Keratinocyte (primary cell): ENCODE data around the gene GPC1. TPM values are rescaled to one million over a fixed set of nuclear protein-coding genes. Genes with fewer than 3 reads are reported as not detected.

ENCODE experiments used
- DNase-seq: peaks from one replicate; pipeline ENCODE4 v3.0.0-alpha.2; 2011; ENCODE audit warnings: low read depth, missing footprints, low spot score
- FAIRE-seq: peaks from 2 replicates; lab custom pipeline; 2011; peaks lifted over from hg19 to GRCh38; lab: Jason Lieb, UNC
- H2AFZ ChIP-seq: 2 replicates; pipeline ENCODE4 v1.6.0; 2012; ENCODE audit warnings: low read length, control low read depth, inconsistent platforms; ENCODE audit not compliant: control insufficient read depth
- H3K27ac ChIP-seq: 2 replicates; pipeline ENCODE4 v1.5.1; 2011; ENCODE audit warnings: low read length; ENCODE audit not compliant: control insufficient read depth, insufficient read depth
- H3K27me3 ChIP-seq: 3 replicates; pipeline ENCODE4 v1.6.0; 2011; ENCODE audit warnings: low read length; ENCODE audit not compliant: control insufficient read depth, insufficient read depth; ENCODE audit errors: extremely low read depth
- H3K36me3 ChIP-seq, 2 experiments: 2 replicates in 1 of 2; 3 replicates in 1 of 2; pipeline ENCODE4 v1.5.1; 2011; ENCODE audit warnings: low read length in 2 of 2, mild to moderate bottlenecking in 1 of 2; ENCODE audit not compliant: control insufficient read depth in 2 of 2, insufficient read depth in 2 of 2; ENCODE audit errors: extremely low read depth in 1 of 2
- H3K4me1 ChIP-seq: 3 replicates; pipeline ENCODE4 v1.5.1; 2011; ENCODE audit warnings: low read length; ENCODE audit not compliant: control insufficient read depth, insufficient read depth; ENCODE audit errors: extremely low read depth
- H3K4me2 ChIP-seq: 3 replicates; pipeline ENCODE4 v1.6.0; 2011; ENCODE audit warnings: low read depth, low read length; ENCODE audit not compliant: control insufficient read depth, insufficient read depth; ENCODE audit errors: extremely low read depth
- H3K4me3 ChIP-seq, 3 experiments: fragments of 200-600 bp in 1 of 3; sonication (generic) in 1 of 3; 2 replicates in 2 of 3; 3 replicates in 1 of 3; pipeline ENCODE4 v1.5.1; 2011 to 2016; ENCODE audit warnings: low read length in 3 of 3, mild to moderate bottlenecking in 3 of 3, control low read depth in 2 of 3, inconsistent platforms in 1 of 3, low read depth in 1 of 3, mixed read lengths in 1 of 3, mixed run types in 1 of 3, moderate library complexity in 1 of 3; ENCODE audit not compliant: control insufficient read depth in 2 of 3, insufficient read depth in 2 of 3; ENCODE audit errors: extremely low read depth in 1 of 3
- H3K79me2 ChIP-seq: 2 replicates; pipeline ENCODE4 v1.6.0; 2012; ENCODE audit warnings: low read length; ENCODE audit not compliant: control insufficient read depth, insufficient read depth
- H3K9ac ChIP-seq: 3 replicates; pipeline ENCODE4 v1.6.0; 2011; ENCODE audit warnings: low read length; ENCODE audit not compliant: control insufficient read depth, insufficient read depth; ENCODE audit errors: extremely low read depth
- H3K9me1 ChIP-seq: 3 replicates; pipeline ENCODE4 v1.6.0; 2011; ENCODE audit warnings: low read length; ENCODE audit not compliant: control insufficient read depth, insufficient read depth; ENCODE audit errors: extremely low read depth
- H3K9me3 ChIP-seq: 2 replicates; pipeline ENCODE4 v1.5.1; 2012; ENCODE audit warnings: low read depth, low read length; ENCODE audit not compliant: control insufficient read depth
- H4K20me1 ChIP-seq: 3 replicates; pipeline ENCODE4 v1.6.0; 2011; ENCODE audit warnings: low read length; ENCODE audit not compliant: control insufficient read depth, insufficient read depth; ENCODE audit errors: extremely low read depth
- EZH2 ChIP-seq: IDR thresholded peaks from one replicate; pipeline ENCODE4 v1.6.1; 2012; ENCODE audit warnings: inconsistent platforms, mild to moderate bottlenecking, low read length, moderate library complexity
- dilution Hi-C: fragments of 300-500 bp; cut with MboI; formaldehyde crosslinking; loops from one replicate; pipeline ENCODE4 v1.7.0; 2020; ENCODE audit warnings: low sequenced_read_pairs; ENCODE audit not compliant: extremely low pct_ligation_motif_present
- polyA plus RNA-seq, 5 experiments: library from polyadenylated mRNA; depleted of rRNA in 3 of 5; stranded (reverse) in 3 of 5; stranded (forward) in 1 of 5; unstranded in 1 of 5; fragments of >200 nt; gene quantifications; 1 replicate in 1 of 5; 2 replicates in 3 of 5; 3 replicates in 1 of 5; pipeline versions ENCODE4 v1.2.1 to v1.2.3, GENCODE V29; 2011 to 2012; ENCODE audit warnings: missing spikeins in 2 of 5, low read depth in 1 of 5, low replicate concordance in 1 of 5
- TF ChIP-seq, protein P1 (sequence below), 3 experiments: IDR thresholded peaks in 1 of 3; conservative IDR thresholded peaks in 1 of 3; optimal IDR thresholded peaks in 1 of 3; 2 replicates in 2 of 3; 3 replicates in 1 of 3; pipeline versions ENCODE3 to v1.5.1; 2011; ENCODE audit warnings: low read length in 3 of 3, mild to moderate bottlenecking in 3 of 3, moderate library complexity in 2 of 3, control low read depth in 1 of 3, inconsistent platforms in 1 of 3; ENCODE audit not compliant: insufficient read depth in 2 of 3; ENCODE audit errors: extremely low read depth in 1 of 3

The GPC1 gene
- polyA plus RNA-seq, 1 donor (not counting 4 experiments of a cell fraction or from before 2014, with no cell fraction given): 46.6 TPM

GRCh38 chr2:240458044-240458899 is 22.8 kb downstream of the GPC1 start:
- Histone ChIP-seq H3K9me3 (no peaks in the 10 kb centered on the region), H3K4me1 (peaks cover 11% of the 10 kb centered on the region), H3K27me3 (peaks cover 5% of the 10 kb centered on the region), H3K27ac (no peak overlapping the region), H3K79me2 (peaks cover 22% of the 10 kb centered on the region), H4K20me1 (peaks cover 34% of the 10 kb centered on the region), H3K9me1 (no peaks in the 10 kb centered on the region), H3K4me2 (no peak overlapping the region), H2AFZ (no peak overlapping the region), H3K36me3 (peaks cover 8 to 17% of the 10 kb centered on the region in 2 experiments), H3K4me3 (no peak overlapping the region), H3K9ac (no peak overlapping the region)
- no peak for TF ChIP-seq EZH2
- TF ChIP-seq, protein P1, sequence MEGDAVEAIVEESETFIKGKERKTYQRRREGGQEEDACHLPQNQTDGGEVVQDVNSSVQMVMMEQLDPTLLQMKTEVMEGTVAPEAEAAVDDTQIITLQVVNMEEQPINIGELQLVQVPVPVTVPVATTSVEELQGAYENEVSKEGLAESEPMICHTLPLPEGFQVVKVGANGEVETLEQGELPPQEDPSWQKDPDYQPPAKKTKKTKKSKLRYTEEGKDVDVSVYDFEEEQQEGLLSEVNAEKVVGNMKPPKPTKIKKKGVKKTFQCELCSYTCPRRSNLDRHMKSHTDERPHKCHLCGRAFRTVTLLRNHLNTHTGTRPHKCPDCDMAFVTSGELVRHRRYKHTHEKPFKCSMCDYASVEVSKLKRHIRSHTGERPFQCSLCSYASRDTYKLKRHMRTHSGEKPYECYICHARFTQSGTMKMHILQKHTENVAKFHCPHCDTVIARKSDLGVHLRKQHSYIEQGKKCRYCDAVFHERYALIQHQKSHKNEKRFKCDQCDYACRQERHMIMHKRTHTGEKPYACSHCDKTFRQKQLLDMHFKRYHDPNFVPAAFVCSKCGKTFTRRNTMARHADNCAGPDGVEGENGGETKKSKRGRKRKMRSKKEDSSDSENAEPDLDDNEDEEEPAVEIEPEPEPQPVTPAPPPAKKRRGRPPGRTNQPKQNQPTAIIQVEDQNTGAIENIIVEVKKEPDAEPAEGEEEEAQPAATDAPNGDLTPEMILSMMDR (optimal IDR thresholded peaks at IDR 0.05 in 1 of 3, IDR thresholded peaks at IDR 0.05 in 1 of 3, conservative IDR thresholded peaks at IDR 0.05 in 1 of 3; ENCODE audit: extremely low read depth in 1 of 3, insufficient read depth in 2 of 3, low read length in 3 of 3): no peak
- FAIRE-seq (no peak), DNase-seq (no peak)
- dilution Hi-C loops: no loop called here

DNA sequence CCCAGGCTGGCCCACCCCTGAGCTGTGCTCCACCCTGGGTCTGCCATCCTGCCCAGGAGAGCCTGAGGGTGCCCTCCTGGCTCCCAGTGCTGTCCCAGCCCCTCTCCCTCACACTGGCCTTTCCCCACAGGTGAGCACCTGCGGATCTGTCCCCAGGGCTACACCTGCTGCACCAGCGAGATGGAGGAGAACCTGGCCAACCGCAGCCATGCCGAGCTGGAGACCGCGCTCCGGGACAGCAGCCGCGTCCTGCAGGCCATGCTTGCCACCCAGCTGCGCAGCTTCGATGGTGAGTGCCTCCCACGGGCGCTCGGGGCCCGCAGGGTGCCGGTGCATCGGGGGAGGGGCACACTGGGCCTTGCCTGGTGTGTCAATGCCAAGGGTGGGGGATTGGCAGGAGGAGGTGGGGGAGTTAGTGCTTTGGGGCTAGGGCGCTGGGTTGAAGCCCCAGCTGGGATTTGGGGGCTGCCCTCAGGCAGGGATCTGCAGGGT is 23.5 kb downstream of the GPC1 start:
- TF ChIP-seq EZH2: no peak
- TF ChIP-seq, protein P1 (optimal IDR thresholded peaks at IDR 0.05 in 1 of 3, IDR thresholded peaks at IDR 0.05 in 1 of 3, conservative IDR thresholded peaks at IDR 0.05 in 1 of 3; ENCODE audit: extremely low read depth in 1 of 3, insufficient read depth in 2 of 3, low read length in 3 of 3): no peak
- Histone ChIP-seq H3K27me3 (peaks cover 5% of the 10 kb centered on the region), H4K20me1 (peaks cover 34% of the 10 kb centered on the region), H3K9me3 (no peaks in the 10 kb centered on the region), H3K4me2 (no peak overlapping the region), H3K36me3 (peaks cover 14 to 23% of the 10 kb centered on the region in 2 experiments), H3K27ac (no peak overlapping the region), H3K9ac (no peak overlapping the region), H3K9me1 (peaks cover under 1% of the 10 kb centered on the region), H3K4me3 (no peak overlapping the region), H2AFZ (no peak overlapping the region), H3K4me1 (peaks cover 11% of the 10 kb centered on the region), H3K79me2 (peaks cover 22% of the 10 kb centered on the region)
- no peak for DNase-seq
- FAIRE-seq: no peak
- dilution Hi-C loops: no loop called here
